Measurements from ENCODE around the gene SMYD3. TPM values are rescaled to one million over a fixed set of nuclear protein-coding genes. Genes with fewer than 3 reads are reported as not detected.

The SMYD3 gene
- total and polyA plus RNA-seq, 2 donors: 22.0 to 27.0 TPM

DNA sequence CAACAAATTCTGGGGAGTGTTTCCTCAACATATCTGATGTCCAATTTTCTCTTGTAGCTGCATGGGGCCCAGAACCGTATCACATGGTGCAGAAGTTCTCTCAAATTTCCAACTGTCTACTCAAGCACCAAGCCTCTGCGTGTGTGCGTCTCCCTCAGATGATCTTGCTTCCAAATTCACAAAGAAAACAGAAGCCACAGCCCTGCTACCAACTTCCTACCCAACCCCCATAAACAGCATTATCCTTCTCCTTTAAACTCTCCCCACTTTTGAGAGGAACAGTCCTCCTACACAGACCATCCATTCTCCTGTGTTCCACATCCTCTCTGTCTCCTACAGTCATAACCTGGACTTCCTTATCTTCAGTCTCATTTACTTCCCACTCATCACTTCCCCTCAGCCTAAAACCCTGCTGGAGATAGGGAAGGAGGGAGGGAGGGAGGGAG is 354.1 kb downstream of the SMYD3 start:
- WGBS: 74% methylated on average over 3 of the region's 3 CpGs
- no peak overlapping the region for H3K4me3 ChIP-seq (ENCODE audit: low read length in 2 of 2)
- H3K27me3 ChIP-seq (ENCODE audit: control insufficient read depth in 2 of 2, insufficient read depth in 1 of 2, low read length in 1 of 2): no peaks in the 10 kb centered on the region
- no peaks in the 10 kb centered on the region for H3K4me1 ChIP-seq (ENCODE audit: control insufficient read depth in 2 of 2, insufficient read depth in 2 of 2, low read length in 2 of 2)
- no peak for DNase-seq (ENCODE audit: low read depth in 6 of 9, low spot score in 9 of 9)
- H3K36me3 ChIP-seq (ENCODE audit: control insufficient read depth in 2 of 2, insufficient read depth in 2 of 2, low read length in 1 of 2): no peaks in the 10 kb centered on the region
- H3K27ac ChIP-seq (ENCODE audit: low read depth in 1 of 2, low read length in 1 of 2): no peak overlapping the region
- H3K9me3 ChIP-seq (ENCODE audit: control insufficient read depth in 2 of 2, insufficient read depth in 1 of 2, low read length in 1 of 2): peaks cover 0 to 6% of the 10 kb centered on the region in 2 donors

DNA sequence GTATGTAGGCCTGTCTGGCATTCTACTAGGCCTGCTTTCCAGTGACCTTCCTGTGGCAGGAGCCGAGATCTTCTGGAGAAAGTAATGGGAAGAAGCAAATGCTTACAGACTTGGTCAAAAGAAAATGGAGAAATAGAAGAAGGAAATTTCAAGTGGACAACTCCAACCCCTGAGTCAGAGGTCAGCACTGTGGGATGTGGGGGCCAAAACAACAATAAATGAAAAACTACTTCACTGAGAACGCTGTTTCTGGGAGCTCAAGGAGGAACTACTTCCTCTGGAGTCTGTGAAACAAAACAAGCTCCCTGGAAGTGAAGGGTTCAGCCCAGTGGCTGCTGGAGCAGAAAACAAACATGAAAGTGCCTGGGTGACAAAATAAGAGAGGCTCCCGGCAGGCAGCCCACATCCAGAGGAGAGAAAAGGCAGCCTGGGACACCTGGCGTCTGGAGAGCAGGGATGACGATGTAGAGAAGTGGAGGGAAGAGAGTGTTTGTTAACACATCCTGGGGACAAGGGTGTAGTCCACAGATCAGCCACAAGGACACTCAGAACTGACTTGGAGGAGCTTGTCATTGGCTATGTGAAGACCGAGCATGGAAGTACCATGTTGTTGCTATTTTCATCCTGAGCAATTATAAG is 355.2 kb downstream of the SMYD3 start:
- no peaks in the 10 kb centered on the region for H3K4me1 ChIP-seq (ENCODE audit: control insufficient read depth in 2 of 2, insufficient read depth in 2 of 2, low read length in 2 of 2)
- peaks cover 0 to 14% of the 10 kb centered on the region in 2 donors for H3K9me3 ChIP-seq (ENCODE audit: control insufficient read depth in 2 of 2, insufficient read depth in 1 of 2, low read length in 1 of 2)
- DNase-seq (ENCODE audit: low read depth in 6 of 9, low spot score in 9 of 9): no peak
- H3K36me3 ChIP-seq (ENCODE audit: control insufficient read depth in 2 of 2, insufficient read depth in 2 of 2, low read length in 1 of 2): no peaks in the 10 kb centered on the region
- WGBS: 96% methylated on average over 6 of the region's 6 CpGs
- H3K27ac ChIP-seq (ENCODE audit: low read depth in 1 of 2, low read length in 1 of 2): no peak overlapping the region
- no peaks in the 10 kb centered on the region for H3K27me3 ChIP-seq (ENCODE audit: control insufficient read depth in 2 of 2, insufficient read depth in 1 of 2, low read length in 1 of 2)
- no peak overlapping the region for H3K4me3 ChIP-seq (ENCODE audit: low read length in 2 of 2)

DNA sequence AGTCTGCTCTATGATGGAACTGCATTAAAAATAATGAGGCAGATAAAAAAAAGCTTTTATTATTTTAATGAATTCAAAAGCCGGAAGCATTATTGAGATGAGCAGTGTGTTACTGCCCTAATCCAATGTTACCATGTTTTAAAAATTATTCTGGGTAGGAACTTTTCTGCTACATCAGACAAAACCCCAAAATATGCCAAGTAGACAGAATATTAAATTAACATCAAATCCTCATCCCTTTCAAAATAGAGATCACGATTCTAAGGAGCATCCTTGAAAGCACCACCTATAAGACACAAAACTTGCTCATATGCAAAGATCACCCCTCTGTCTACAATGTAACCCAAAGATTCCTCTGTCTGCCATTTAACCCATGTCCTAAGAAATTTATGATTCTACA is 357.5 kb downstream of the SMYD3 start:
- Histone ChIP-seq H3K9me3 (ENCODE audit: control insufficient read depth in 2 of 2, insufficient read depth in 1 of 2, low read length in 1 of 2) (peaks cover 0 to 14% of the 10 kb centered on the region in 2 donors), H3K36me3 (ENCODE audit: control insufficient read depth in 2 of 2, insufficient read depth in 2 of 2, low read length in 1 of 2) (no peaks in the 10 kb centered on the region), H3K4me3 (ENCODE audit: low read length in 2 of 2) (no peak overlapping the region), H3K27me3 (ENCODE audit: control insufficient read depth in 2 of 2, insufficient read depth in 1 of 2, low read length in 1 of 2) (no peaks in the 10 kb centered on the region), H3K27ac (ENCODE audit: low read depth in 1 of 2, low read length in 1 of 2) (no peak overlapping the region), H3K4me1 (ENCODE audit: control insufficient read depth in 2 of 2, insufficient read depth in 2 of 2, low read length in 2 of 2) (no peaks in the 10 kb centered on the region)
- WGBS: 99% methylated on average over 2 of the region's 2 CpGs
- DNase-seq (ENCODE audit: low read depth in 6 of 9, low spot score in 9 of 9): no peak

DNA sequence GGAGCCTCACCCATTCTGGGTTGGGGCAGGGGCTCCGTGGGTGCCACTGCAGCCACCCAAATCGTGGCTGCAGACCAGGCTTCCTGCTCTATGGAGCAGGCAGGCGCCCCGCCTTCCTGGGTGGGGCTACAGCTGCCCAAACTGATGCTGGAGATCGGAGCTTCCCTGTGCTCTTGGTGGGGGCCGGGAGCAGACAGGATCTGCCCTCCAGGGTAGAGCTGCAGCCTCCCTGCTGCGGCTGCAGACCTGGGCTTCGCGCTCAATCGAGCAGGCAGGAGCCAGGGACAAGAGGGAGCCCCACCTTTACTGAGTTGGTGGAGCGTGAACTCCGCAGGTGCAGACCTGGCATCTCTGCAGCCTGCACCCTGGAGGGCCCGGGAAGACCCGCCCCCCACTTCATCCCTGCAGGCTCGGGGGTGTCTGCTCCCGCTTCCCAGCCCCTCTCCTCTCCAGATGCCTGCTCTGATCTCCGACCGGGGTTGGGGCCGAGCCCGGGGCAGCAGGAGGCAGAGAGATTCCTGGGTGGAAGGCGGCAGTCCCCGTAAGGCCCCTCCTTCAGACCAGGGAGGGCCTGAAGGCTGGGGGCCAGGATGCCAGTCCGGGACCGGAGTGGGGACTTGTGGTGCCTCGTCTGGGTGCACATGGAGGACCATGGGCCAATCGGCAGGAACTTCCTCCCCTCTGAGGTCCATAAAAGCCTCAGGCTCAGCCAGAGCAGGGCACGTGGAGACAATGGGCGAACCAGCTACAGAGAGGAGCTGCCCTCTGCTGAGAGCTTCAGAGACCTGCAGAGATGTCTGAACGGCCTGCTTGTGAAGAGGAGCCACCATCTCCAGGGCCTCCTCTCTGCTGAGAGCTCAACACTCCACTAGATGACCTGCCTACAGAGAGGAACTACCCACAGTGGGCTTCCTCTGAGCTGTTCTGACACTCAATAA is 359.3 kb downstream of the SMYD3 start:
- H3K4me3 ChIP-seq (ENCODE audit: low read length in 2 of 2): no peak overlapping the region
- peaks cover 0 to 14% of the 10 kb centered on the region in 2 donors for H3K9me3 ChIP-seq (ENCODE audit: control insufficient read depth in 2 of 2, insufficient read depth in 1 of 2, low read length in 1 of 2)
- 95% methylated on average over 29 of the region's 29 CpGs for WGBS
- no peak for DNase-seq (ENCODE audit: low read depth in 6 of 9, low spot score in 9 of 9)
- H3K27ac ChIP-seq (ENCODE audit: low read depth in 1 of 2, low read length in 1 of 2): no peak overlapping the region
- H3K4me1 ChIP-seq (ENCODE audit: control insufficient read depth in 2 of 2, insufficient read depth in 2 of 2, low read length in 2 of 2): no peaks in the 10 kb centered on the region
- no peaks in the 10 kb centered on the region for H3K27me3 ChIP-seq (ENCODE audit: control insufficient read depth in 2 of 2, insufficient read depth in 1 of 2, low read length in 1 of 2)
- H3K36me3 ChIP-seq (ENCODE audit: control insufficient read depth in 2 of 2, insufficient read depth in 2 of 2, low read length in 1 of 2): no peaks in the 10 kb centered on the region

DNA sequence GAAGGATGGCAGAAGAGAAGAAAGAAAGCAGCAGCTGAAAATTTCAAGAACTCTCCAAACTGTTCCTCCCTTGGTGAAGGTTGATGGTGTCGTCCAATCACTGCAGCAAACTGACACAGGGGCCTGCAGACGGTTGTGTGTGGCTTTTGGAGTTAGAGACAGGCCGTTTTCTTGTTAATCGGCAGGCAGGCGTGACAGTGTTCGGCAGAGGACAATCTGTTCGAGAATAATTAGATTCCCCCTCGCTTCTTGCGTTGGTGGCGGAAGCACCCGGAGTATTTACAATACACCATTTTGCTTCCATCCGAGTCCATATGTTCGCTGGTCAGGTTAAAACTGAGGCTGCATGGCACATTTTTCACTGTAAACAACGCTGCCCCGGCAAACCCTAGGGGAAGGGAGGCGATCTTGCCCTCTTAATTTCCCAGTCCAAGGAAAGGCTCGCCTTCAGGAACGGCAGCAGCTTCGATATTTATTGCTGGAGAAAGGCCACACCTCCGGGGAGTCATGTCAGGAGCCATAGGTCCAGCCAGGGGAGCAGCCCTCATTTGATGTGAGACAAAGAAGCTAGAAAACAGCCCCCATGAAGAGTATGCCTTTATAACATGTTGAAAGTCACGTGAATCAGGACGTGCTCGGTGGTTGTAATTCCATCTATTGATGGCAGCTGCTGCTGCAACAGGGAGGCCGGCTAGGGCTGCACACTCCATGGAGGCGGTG is 360.1 kb downstream of the SMYD3 start:
- no peaks in the 10 kb centered on the region for H3K27me3 ChIP-seq (ENCODE audit: control insufficient read depth in 2 of 2, insufficient read depth in 1 of 2, low read length in 1 of 2)
- H3K9me3 ChIP-seq (ENCODE audit: control insufficient read depth in 2 of 2, insufficient read depth in 1 of 2, low read length in 1 of 2): peaks cover 0 to 14% of the 10 kb centered on the region in 2 donors
- H3K36me3 ChIP-seq (ENCODE audit: control insufficient read depth in 2 of 2, insufficient read depth in 2 of 2, low read length in 1 of 2): no peaks in the 10 kb centered on the region
- WGBS: 98% methylated on average over 25 of the region's 25 CpGs
- no peak overlapping the region for H3K27ac ChIP-seq (ENCODE audit: low read depth in 1 of 2, low read length in 1 of 2)
- no peak overlapping the region for H3K4me3 ChIP-seq (ENCODE audit: low read length in 2 of 2)
- DNase-seq (ENCODE audit: low read depth in 6 of 9, low spot score in 9 of 9): no peak
- no peaks in the 10 kb centered on the region for H3K4me1 ChIP-seq (ENCODE audit: control insufficient read depth in 2 of 2, insufficient read depth in 2 of 2, low read length in 2 of 2)

DNA sequence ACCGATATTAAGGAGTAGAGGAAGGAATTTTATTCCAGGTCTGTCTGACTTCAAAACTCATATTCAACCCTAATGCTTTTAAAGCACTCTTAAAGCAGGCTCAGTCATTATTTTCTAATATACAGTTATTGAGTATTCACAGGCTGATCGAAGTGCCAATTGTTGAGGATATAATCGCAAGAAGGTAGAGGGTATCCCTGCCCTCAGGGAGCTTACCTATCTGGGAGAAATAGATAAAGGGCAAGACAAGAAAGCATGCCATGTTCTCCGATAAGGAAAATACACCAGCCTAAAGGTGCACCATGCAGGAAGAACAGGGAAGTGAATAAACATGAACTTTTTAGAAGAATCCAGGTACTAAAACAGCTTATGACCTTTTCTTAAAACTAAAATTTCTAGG is 361.2 kb downstream of the SMYD3 start:
- Histone ChIP-seq H3K27ac (ENCODE audit: low read depth in 1 of 2, low read length in 1 of 2) (no peak overlapping the region), H3K4me3 (ENCODE audit: low read length in 2 of 2) (no peak overlapping the region), H3K36me3 (ENCODE audit: control insufficient read depth in 2 of 2, insufficient read depth in 2 of 2, low read length in 1 of 2) (no peaks in the 10 kb centered on the region), H3K4me1 (ENCODE audit: control insufficient read depth in 2 of 2, insufficient read depth in 2 of 2, low read length in 2 of 2) (no peaks in the 10 kb centered on the region), H3K9me3 (ENCODE audit: control insufficient read depth in 2 of 2, insufficient read depth in 1 of 2, low read length in 1 of 2) (peaks cover 0 to 14% of the 10 kb centered on the region in 2 donors), H3K27me3 (ENCODE audit: control insufficient read depth in 2 of 2, insufficient read depth in 1 of 2, low read length in 1 of 2) (no peaks in the 10 kb centered on the region)
- no peak for DNase-seq (ENCODE audit: low read depth in 6 of 9, low spot score in 9 of 9)
- WGBS: 98% methylated on average over 4 of the region's 4 CpGs

DNA sequence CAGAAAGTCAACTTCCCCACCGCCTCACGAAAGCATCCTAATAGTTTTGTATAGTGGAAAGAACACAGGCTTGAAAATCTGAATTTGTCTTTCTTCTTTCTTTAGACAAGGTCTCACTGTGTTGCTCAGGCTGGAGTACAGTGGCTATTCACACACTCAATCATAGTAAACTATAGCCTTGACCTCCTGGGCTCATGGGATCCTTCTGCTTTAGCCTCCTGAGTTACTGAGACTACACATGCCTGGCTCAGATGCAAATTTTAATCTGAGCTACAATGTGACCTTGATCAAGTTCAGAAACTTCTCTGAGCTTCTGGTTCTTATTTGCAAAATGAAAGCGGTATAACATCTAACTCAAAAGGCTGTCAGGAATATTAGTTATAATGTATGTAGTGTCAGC is 362.1 kb downstream of the SMYD3 start:
- Histone ChIP-seq H3K4me1 (ENCODE audit: control insufficient read depth in 2 of 2, insufficient read depth in 2 of 2, low read length in 2 of 2) (no peaks in the 10 kb centered on the region), H3K27ac (ENCODE audit: low read depth in 1 of 2, low read length in 1 of 2) (no peak overlapping the region)
- DNase-seq (ENCODE audit: low read depth in 6 of 9, low spot score in 9 of 9): no peak

DNA sequence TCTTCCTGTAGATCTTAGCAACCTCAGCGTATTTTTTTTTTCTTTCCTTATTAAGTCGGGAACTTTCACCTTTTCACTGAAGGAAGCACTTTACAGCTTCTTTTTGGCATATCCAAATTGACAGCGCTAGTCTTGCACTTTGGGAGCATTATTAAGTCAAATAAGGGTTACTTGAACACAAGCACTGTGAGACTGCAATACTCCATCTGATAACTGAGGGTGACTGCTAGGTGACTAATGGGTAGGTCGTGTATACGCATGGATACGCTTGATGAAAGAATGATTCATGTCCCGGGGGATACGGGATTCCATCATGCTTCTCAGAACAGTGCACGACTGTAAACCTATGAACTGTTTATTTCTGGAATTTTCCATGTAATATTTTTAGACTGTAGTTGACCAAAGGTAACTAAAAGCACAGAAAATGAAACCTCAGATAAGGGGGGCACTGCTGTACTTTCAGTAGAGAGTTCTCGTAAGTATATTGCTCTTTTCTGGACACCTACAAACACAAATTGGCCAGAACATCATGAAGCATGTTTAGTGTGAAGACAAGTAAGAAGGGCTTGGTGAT is 364.7 kb downstream of the SMYD3 start:
- Histone ChIP-seq H3K4me3 (ENCODE audit: low read length in 2 of 2) (no peak overlapping the region), H3K4me1 (ENCODE audit: control insufficient read depth in 2 of 2, insufficient read depth in 2 of 2, low read length in 2 of 2) (no peaks in the 10 kb centered on the region), H3K27ac (ENCODE audit: low read depth in 1 of 2, low read length in 1 of 2) (no peak overlapping the region), H3K9me3 (ENCODE audit: control insufficient read depth in 2 of 2, insufficient read depth in 1 of 2, low read length in 1 of 2) (peaks cover 0 to 2% of the 10 kb centered on the region in 2 donors), H3K36me3 (ENCODE audit: control insufficient read depth in 2 of 2, insufficient read depth in 2 of 2, low read length in 1 of 2) (no peaks in the 10 kb centered on the region), H3K27me3 (ENCODE audit: control insufficient read depth in 2 of 2, insufficient read depth in 1 of 2, low read length in 1 of 2) (no peaks in the 10 kb centered on the region)
- WGBS: 95% methylated on average over 10 of the region's 10 CpGs
- DNase-seq (ENCODE audit: low read depth in 6 of 9, low spot score in 9 of 9): no peak

More for the DNA sequence above, 362.1 kb downstream of the SMYD3 start:
- WGBS: over 99% methylated on average over 3 of the region's 3 CpGs
- H3K4me3 ChIP-seq (ENCODE audit: low read length in 2 of 2): no peak overlapping the region
- no peaks in the 10 kb centered on the region for H3K36me3 ChIP-seq (ENCODE audit: control insufficient read depth in 2 of 2, insufficient read depth in 2 of 2, low read length in 1 of 2)
- H3K9me3 ChIP-seq (ENCODE audit: control insufficient read depth in 2 of 2, insufficient read depth in 1 of 2, low read length in 1 of 2): peaks cover 0 to 14% of the 10 kb centered on the region in 2 donors
- no peaks in the 10 kb centered on the region for H3K27me3 ChIP-seq (ENCODE audit: control insufficient read depth in 2 of 2, insufficient read depth in 1 of 2, low read length in 1 of 2)

All from thymus (tissue), 11 donors.